C1 segment of cervical spinal cord (tissue), 14 donors: ENCODE results near the gene ARF6.
"Not testable (repeated sequence)": the region's sequence is repeated elsewhere in the genome, so short reads cannot be mapped to it uniquely, and the experiment has no call there.

Source experiments
- DNase-seq, 14 donors: peaks; one replicate each; lab custom pipeline; 2025; lab: John Stamatoyannopoulos, UW

ARF6 gene

DNA sequence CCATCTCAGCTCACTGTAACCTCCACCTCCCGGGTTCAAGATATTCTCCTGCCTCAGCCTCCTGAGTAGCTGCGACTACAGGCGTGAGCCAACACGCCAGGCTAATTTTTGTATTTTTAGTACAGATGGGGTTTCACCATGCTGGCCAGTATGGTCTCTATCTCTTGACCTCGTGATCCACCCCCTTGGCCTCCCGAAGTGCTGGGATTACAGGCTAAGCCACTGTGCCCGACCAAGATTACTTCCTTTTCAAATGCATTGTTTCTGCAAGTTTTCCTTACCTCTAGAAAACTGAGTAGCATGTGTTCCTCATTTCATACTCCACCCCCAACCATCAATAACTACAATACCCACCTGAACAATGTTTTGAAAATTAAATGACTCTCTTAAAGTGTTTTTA, 13.1 kb downstream of the ARF6 start:
- no peak for DNase-seq

DNA sequence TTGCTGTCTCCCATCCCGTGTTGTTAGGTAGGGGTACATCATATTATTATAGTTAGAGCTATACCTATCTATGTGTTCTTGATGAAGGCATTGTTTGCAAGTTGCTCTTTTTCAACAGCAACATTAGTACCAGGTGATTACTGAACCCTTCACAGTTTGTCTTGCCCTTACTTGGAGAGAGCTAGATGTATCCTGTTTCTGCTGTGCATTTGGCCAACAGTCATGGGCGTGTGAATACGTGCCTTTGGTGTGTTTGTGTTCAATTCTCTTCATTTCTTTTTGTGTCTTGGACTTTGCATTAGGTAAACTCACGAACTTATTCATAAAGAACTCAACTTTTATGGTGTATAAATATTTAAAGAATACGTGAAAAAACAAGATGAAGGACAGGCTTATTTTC, 14.3 kb downstream of the ARF6 start:
- no peak for DNase-seq

DNA sequence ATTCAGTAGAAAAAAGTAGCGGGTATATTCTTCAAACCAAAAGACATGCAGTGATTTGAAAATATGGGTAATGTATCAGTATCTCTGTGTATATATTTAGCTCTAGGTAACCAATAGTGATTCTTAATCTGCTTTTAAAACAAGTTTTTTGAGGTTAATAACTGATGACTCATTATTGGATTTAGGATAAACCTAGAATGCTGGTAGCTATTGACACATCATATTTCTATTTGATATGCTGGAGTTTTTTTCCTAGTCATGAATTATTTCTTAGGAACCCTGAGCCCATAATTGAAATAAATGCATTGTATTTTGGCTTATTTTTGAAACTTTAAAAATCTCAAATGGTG, 15.5 kb downstream of the ARF6 start:
- DNase-seq: no peak

DNA sequence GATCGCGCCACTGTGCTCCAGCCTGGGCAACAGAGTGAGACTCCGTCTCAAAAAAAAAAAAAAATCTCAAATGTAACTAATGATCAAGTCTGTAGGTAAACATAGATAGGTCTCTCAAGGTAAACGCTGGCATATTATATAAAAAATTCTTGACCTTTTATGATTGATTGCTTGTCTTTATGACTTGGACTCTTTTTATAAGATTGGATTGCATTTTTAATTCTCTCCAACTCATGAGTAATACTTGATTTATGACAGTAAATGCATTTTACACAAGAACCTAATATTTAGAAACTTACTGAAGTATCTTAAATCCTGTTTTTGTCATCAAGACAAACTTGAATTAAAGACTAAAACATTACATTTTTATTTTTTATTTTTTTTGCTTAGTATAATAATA, 16.1 kb downstream of the ARF6 start:
- no peak for DNase-seq

DNA sequence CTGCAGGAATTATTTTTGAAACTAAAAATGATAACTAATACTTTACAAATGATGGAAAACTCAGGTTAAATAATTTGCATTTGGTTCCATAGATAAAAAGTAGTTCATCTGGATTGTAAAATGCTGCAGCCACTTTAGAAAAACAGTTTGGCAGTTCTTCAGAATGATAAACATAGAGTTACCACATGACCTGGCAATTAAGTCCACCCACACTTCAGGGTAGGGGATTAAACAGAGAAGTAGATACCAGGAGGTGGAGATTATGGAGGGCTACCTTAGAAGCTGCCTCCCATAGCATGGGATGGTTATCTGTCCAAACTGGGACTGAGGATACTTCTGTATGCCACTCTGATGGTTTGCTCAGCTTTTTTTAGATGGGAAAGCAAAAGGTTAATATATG, 22.2 kb downstream of the ARF6 start:
- no peak for DNase-seq

DNA sequence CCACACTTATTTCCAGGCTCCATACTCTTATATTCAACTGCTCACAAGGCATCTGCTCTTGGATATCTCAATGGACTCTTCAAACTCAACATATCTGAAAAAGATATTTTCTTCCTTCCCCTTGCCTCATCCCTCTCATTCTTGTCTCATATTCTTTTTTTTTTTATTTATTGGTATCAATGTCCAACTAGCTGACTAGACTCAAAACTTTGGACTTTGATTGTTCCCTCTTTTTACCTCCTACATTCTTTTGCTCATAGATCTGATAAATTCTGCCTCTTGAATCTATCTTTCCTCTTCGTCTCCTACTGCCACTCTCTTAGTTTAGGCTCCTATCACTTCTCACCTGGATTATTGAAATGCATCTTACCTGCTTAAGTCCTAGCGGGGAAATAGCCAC, 25.8 kb downstream of the ARF6 start:
- no peak for DNase-seq

DNA sequence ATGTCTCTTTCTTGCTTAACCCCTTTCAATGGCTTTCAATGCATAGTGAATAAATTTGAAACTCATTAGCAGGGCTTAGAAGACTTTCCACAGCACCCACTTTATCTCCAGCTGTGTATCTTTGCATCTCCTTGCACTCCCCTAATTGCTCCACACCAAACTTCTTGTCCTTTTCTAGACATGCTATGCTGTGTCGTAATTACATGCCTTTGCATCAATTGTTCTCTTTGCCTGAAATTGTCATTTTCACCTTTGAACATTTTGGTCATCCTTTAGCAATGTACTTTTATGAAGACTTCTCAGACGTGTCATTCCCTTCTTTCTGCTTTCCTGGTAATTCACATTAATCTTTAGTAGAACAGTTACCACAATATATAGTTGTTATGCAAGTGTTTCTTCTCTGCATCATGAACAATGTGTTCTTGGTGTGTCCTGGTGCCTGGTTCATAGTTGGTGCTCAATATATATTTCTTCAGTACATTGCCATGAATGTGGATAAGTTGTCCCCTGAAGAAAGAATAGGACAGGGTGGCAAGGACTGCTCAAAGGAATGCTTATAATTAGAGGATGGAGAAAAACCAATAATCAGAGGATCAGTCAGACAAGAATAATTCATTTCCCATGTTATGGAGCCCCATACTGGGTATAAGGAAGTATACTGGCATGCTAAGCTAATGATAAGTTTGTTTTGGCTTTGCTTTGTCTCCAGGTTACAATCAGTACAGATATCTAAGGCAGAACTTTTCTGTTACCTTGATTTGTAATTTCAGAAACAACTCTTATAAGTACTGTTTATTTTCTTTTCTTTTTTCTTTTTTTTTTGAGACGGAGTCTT, 27.2 kb downstream of the ARF6 start:
- DNase-seq: no peak

DNA sequence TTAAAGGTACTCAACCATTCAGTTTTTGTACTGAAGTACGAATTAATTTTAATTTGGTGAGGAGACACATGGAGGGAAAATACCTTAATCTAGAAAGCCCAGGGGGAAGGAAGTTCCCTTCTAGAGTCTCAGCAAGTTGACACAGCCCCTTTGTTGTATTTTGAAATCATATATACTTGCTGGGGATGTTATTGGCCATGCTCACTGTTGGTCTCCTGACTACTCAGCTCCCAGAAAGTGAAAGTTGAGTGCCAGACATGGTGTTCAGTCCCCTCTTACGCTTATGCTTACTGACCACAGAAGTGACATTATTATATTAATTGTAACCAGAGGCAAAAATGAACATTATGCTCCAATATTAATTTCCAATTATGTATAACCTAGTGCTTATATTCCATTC, 28.1 kb downstream of the ARF6 start:
- no peak for DNase-seq

DNA sequence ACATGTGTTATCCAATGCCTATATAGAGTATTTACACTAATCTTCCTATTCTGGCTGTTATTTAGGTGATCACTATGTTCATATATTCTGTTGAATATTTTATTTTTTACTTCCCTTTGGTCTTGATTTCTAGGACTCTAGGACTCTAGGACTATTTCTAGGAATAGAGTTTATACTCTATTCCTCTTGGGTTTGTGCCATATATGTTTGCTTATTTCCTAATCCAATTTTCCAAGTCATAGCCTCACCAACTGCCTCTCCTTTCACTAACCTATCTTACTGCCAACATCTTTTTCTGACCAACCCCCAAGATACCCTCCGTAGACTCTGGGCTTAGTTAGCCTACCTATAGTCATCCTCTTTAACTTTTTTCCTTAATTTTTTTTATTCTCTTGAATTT, 28.5 kb downstream of the ARF6 start:
- no peak for DNase-seq

DNA sequence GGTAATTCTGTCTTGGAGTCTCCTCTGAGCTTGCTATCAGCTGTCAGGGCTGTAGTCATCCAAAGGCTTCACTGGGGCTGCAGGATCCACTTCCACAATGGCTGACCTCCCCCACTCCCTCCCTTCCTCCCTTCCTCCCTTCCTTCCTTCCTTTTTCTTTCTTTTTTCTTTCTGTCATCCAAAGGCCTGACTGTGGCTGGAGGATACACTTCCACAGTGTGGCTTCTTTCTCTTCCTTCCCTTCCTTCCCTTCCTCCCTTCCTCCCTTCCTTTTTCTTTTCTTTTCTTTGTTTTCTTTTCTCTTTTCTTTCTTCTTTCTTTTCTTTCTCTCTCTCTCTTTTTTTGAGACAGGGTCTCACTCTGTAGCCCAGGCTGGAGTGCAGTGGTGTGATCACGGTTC, 30.6 kb downstream of the ARF6 start:
- DNase-seq: no peak

DNA sequence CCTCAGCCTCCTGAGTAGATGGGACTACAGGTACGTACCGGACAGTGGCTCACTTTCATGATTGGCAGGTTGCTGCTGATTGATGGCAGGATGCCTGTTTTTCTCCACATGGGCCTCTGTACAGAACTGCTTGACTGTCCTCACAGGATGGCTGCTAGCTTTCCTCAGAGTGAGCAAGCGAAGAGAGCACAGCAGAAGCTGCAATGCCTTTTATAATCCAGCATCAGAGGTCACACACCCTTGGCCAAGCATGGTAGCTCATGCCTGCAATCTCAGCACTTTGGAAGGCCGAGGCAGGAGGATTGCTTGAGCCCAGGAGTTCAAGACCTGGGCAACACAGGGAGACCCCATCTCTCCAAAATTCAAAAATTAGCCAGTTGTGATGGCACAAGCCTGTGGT, 31.0 kb downstream of the ARF6 start:
- DNase-seq: no peak

DNA sequence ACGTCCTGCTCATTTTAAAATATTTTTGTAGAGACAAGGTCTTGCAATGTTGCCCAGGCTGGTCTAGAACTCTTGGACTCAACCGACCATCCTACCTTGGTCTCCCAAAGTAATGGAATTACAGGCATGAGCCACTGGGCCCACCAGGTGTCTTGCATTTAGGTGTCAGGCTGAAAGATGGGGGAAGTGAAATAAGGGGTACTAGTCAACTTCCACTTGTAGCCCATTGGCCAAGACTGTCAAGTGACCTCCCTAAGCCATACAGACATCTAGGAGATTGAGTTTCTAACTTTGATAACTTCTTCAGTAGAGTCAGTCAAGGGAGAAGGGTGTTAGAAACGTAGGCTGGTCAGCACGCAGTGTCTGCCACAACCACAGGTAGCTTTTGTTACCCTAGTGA, 32.0 kb downstream of the ARF6 start:
- DNase-seq: no peak

DNA sequence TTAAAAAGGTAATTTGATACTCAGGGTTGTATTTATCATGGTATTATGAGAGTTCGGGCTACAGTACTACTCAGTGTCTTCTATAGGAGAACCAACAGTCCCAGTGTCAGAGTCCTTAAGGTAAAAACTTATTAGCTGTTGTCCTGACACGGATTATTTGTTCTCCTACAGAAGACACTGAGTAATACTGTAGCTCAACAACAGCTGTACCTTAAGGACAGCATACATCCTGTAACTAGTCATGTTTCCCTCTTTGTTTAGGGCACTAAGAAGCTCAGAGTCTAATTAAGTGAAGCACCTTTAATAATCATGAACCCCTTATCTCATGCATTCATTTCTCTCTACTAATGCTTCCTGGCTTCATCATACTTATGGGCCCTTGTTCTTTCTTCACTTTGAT, 33.9 kb downstream of the ARF6 start:
- no peak for DNase-seq

DNA sequence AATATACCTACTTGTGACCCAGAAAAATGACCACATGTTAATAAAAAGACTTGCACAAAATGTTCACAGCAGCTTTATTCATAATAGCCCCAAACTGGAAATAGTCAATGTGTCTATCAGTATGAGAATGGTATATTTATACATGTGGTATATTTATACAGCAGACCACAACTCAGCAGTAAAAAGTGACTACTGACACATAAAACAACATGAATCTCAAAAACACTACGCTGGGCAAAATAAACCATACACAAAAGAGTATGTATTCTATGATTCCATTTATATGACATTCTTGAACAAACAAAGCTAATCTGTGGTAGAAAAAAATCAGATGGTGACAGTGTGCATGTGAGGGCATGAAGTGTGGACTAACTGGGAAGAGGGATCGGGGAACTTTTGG, 35.1 kb downstream of the ARF6 start:
- no peak for DNase-seq

DNA sequence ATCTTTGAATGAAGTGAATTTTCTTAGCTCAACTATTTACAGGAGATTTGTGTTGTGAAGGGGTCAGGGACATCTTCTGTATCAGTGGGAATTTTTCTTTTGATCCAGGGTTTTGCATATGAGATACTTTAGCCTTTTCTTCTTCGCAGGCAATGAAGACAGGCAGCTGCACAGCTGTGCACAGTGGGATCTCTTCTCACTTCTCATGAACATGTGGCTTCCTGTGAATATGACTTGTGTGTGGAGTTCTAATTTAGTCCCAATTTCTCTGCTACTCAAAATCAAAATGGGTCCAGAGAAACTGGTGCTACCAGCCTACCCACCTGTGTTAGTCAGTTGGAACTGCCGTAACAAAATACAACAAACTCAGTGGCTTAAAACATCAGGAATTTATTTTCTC, 37.8 kb downstream of the ARF6 start:
- no peak for DNase-seq

DNA sequence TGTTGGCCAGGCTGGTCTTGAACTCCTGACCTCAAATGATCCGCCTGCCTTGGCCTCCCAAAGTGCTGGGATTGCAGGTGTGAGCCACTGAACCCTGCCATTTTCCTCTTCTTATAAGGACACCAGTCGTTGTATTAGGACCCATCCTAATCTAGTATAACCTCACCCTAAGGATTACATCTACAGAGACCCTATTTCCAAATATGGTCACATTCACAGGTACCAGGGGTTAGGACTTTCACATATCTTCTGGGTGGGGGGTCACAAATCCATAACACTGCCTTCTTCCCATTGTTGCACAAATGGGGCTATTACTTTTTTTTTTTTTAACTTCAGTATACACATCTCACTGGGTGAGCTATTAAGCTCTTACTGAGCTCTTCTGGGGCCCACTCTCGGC, 38.6 kb downstream of the ARF6 start:
- DNase-seq: no peak

DNA sequence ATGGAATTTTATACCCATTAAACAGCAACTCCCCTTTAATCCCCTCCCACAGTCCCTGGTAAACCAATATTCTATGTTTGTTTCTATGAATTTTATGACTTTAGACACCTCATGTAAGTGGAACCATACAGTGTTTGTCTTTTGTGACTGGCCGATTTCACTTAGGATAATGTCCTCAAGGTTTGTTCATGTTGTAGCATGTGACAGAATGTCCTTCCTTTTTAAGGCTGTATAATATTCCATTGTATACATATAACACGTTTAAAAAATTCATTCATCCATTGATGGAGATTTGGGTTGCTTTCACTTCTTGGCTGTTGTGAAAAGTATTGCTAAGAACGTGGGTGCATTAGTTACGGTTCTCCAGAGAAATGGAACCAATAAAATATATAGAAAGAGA, 40.2 kb downstream of the ARF6 start:
- DNase-seq: no peak

DNA sequence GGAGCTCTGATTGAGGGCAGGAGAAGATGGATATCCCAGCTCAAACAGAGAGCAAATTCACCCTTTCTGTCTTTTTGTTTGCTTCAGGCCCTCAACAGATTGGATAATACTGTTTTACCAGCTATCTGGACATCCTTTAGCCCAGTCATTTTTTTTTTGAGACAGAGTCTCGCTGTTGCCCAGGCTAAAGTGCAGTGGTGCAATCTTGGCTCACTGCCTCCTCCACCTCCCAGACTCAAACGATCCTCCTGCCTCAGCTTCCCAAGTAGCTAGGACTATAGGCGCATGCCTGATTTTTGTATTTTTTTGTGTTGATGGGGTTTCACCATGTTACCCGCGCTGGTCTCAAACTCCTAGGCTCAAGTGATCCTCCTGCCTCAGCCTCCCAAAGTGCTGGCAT, 40.8 kb downstream of the ARF6 start:
- DNase-seq: no peak

DNA sequence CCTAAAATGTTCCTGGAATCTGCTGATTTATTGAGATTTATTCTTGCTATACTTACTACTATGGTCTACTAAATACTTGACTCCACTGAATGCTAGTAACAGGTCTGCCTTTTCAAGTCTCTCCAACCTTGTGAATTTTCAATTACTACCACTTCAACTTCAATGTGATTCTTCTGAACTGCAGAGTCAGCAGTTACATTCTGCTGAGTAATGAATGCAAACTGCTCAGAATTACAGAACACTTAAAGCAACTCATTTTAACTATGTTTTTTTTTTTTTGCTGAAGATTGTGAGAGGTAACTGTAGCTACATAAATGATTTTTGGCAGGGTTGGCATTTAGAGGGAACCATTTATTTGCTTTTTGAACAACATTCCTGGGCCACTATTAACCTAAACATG, 41.8 kb downstream of the ARF6 start:
- DNase-seq: no peak

DNA sequence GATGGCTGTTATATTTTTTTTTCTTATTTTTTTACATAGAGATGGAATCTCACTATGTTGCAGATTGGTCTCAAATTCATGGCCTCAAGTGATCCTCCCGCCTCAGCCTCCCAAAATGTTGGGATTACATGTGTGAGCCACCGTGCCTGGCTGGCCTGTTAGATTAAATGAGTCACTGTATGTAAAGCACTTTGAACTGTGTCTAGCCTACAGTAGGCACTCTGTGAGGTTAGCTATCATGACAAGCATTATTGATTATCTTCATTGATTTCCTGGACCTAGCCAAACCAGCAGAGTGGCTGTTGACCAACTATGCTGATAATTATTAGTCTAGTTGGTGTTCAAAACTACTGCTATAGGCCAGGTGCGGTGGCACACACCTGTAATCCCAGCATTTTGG, 42.6 kb downstream of the ARF6 start:
- DNase-seq: no peak

DNA sequence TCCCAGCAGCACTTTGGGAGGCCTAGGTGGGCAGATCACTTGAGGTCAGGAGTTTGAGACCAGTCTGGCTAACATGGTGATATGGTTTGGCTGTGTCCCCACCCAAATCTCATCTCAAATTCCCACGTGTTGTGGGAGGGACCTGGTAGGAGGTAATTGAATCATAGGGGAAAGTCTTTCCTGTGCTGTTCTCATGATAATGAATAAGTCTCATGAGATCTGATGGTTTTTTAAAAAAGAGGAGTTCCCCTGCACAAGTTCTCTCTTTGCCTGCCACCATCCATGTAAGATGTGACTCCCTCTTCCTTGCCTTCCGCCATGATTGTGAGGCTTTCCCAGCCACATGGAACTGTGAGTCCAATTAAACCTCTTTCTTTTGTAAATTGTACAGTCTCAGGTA, 43.4 kb downstream of the ARF6 start:
- DNase-seq: not testable (repeated sequence)

DNA sequence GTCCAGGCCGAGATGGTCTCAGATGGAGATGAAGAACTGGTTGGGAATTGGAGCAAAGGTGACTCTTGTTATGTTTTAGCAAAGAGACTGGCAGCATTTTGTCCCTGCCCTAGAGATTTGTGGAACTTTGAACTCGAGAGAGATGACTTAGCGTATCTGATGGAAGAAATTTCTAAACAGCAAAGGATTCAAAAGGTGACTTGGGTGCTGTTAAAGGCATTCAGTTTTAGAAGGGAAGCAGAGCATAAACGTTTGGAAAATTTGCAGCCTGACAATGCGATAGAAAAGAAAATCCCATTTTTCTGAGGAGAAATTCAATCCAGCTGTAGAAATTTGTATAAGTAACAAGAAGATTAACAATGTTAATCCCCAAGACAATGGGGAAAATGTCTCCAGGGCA, 44.0 kb downstream of the ARF6 start:
- DNase-seq: not testable (repeated sequence)

DNA sequence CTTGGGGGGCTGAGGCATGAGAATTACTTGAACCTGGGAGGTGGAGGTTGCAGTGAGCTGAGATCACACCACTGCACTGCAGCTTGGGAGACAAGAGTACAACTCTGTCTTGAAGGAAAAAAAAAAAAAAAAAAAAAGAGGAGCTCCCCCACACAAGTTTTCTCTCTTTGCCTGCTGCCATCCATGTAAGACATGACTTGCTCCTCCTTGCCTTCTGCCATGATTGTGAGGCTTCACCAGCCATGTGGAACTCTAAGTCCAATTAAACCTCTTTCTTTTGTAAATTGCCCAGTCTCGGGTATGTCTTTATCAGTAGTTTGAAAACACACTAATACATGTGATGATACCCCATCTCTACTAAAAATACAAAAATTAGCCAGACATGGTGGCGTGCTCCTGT, 46.3 kb downstream of the ARF6 start:
- not testable (repeated sequence) for DNase-seq

DNA sequence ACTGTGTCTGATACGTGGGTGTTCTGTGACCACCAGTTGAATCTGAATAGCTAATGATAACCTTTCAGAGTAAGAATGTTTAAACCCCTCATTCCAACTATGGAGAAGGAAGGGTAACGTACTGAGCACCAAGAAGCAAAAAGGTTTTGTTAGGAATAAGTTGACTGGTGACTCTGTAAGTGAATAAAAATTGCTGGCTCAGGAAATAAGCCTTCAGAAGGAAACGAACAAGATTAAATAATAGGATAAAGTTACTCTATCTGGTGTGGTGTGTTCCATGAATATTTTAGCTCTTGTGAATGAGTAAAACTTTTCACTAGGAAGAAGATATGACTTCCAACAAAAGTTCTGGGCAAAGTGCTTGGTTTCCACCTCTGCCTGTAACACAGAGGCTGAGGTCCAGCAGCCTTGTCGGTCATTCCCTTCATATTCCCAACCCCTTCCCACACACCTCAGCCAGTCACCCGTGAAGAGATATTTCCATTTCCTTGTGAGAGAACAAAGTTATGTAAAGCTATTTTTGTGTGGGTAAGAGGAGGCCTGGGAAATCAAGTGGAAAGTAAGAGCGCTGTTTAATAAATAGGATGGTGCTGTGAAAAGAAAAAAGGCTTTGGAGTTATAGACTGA, 47.1 kb downstream of the ARF6 start:
- no peak for DNase-seq
